NT2/D1 (cell line): ENCODE measurements around the gene VTI1A.

Source experiments
- YY1 ChIP-seq: IDR thresholded peaks from 2 replicates; pipeline ENCODE4 v1.6.1; 2011; ENCODE audit not compliant: insufficient read length, insufficient read depth
- ZNF274 ChIP-seq: IDR thresholded peaks from 2 replicates; pipeline ENCODE4 v1.6.1; 2011; ENCODE audit warnings: mild to moderate bottlenecking, low read depth, low read length

DNA sequence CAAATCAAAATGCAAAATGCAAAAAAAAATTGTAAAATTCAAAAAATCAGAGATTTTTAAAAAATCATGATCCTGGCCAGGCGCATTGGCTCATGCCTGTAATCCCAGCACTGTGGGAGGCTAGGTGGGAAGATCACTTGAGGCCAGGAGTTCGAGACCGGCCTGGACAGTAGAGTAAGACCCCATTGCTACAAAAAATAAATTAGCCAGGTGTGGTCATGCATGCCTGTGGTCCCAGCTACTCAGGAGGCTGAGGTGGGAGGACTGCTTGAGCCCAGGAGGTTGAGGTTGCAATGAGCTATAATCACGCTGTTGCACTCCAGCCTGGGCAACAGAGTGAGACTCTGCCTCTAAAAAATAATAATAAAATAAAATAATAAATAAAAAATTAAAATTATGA lies 347.2 kb downstream of the VTI1A start:
- TF ChIP-seq YY1: no peak
- TF ChIP-seq ZNF274: no peak
